Gastrocnemius medialis (tissue), 4 donors: ENCODE measurements around the gene CMPK1. TPM values are rescaled to one million over a fixed set of nuclear protein-coding genes. Genes with fewer than 3 reads are reported as not detected.

Experiments
- ATAC-seq, 2 donors: fragments of 150-250 bp; one replicate each; pipeline ENCODE4 v1.9.1; 2016
- DNase-seq, 2 donors: peaks; one replicate each; pipeline ENCODE4 v3.0.0-alpha.2; 2019
- H3K27ac ChIP-seq, 4 donors: fragments of 200-600 bp; sonication (generic); 1 replicate in 1 of 4; 2 replicates in 3 of 4; pipeline ENCODE4 v1.5.1; 2016 to 2018; ENCODE audit warnings: mild to moderate bottlenecking in 2 of 4, moderate library complexity in 1 of 4
- H3K27me3 ChIP-seq, 3 donors: fragments of 200-600 bp; sonication (generic) in 2 of 3; 1 replicate in 1 of 3; 2 replicates in 2 of 3; pipeline versions ENCODE4 v1.5.1 to v1.6.0; 2016 to 2019; ENCODE audit warnings: mild to moderate bottlenecking in 1 of 3, moderate library complexity in 1 of 3
- H3K36me3 ChIP-seq, 2 donors: fragments of 200-600 bp; sonication (generic) in 1 of 2; one replicate each; pipeline ENCODE4 v1.5.1; 2017 to 2018
- H3K4me1 ChIP-seq, 2 donors: fragments of 200-600 bp; sonication (generic) in 1 of 2; one replicate each; pipeline ENCODE4 v1.5.1; 2016 to 2017; ENCODE audit warnings: mild to moderate bottlenecking in 2 of 2
- H3K4me3 ChIP-seq, 4 donors: fragments of 200-600 bp; sonication (generic) in 3 of 4; 1 replicate in 1 of 4; 2 replicates in 3 of 4; pipeline ENCODE4 v1.5.1; 2016 to 2019; ENCODE audit warnings: mild to moderate bottlenecking in 2 of 4
- H3K9me3 ChIP-seq, 3 donors: fragments of 200-600 bp; sonication (generic) in 2 of 3; 1 replicate in 1 of 3; 2 replicates in 2 of 3; pipeline ENCODE4 v1.5.1; 2016 to 2019
- POLR2A ChIP-seq, 2 donors: fragments of 450-650 bp; IDR thresholded peaks; one replicate each; pipeline ENCODE4 v1.6.1; 2017; ENCODE audit warnings: antibody characterized with exemption in 2 of 2, mild to moderate bottlenecking in 2 of 2, moderate library complexity in 2 of 2
- in situ Hi-C, 4 donors: fragments of 200-750 bp; cut with MboI; loops; one replicate each; pipeline versions ENCODE4 v1.15.0 to v1.8.0; 2017; ENCODE audit warnings: low sequenced_read_pairs in 4 of 4
- intact Hi-C: fragments of 100-400 bp; cut with DNase I; formaldehyde crosslinking; loops from one replicate; pipeline ENCODE4 v1.15.1; 2023; ENCODE audit warnings: low total_unique reads
- total RNA-seq, 4 donors: library from RNA; depleted of rRNA; stranded (reverse); fragments of >200 nt; gene quantifications; one replicate each; pipeline versions ENCODE4 v1.1.0 to v1.2.3, GENCODE V29; 2016
- TF ChIP-seq, protein P1 (sequence below), 5 experiments: fragments of 450-650 bp in 3 of 5; fragments of 200-600 bp in 2 of 5; sonication (generic) in 2 of 5; IDR thresholded peaks in 4 of 5; conservative IDR thresholded peaks in 1 of 5; 1 replicate in 4 of 5; 2 replicates in 1 of 5; pipeline ENCODE4 v1.5.1; 2016 to 2019; ENCODE audit warnings: antibody characterized with exemption in 5 of 5, mild to moderate bottlenecking in 3 of 5, moderate library complexity in 3 of 5

Gene CMPK1
- total RNA-seq, 4 donors from 2014 or later, result 70.7 to 98.7 (median 88.3) TPM

DNA sequence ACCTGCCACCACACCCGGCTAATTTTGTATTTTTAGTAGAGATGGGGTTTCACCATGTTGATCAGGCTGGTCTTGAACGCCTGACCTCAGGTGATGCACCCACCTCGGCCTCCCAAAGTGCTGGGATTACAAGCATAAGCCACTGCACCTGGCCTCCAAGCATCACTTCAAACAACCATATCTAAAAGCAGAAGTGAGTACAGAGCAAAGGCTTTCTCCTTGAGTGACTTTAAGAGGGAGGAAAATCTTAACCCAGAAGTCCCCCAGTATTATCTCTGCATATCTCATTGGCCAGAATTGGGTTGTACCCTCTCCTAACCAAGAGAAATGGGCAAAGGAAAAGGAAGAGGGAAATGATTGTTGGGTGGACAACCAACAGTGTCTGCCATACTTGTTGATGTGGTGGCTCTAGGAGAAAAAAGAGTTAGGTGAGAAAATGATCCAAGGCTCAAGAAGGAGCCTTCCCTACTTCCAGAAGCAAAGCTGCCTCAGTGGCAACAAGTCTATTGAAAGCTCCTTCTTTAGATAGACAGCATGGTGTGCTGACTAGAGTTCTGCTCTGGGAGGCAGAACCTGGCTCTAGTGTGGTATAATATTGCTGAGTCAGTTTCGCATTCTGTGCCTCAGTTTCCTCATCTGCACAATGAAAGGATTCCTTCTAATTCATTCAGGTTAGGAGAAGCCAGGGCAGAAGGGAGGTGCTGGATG lies 65.7 kb downstream of the CMPK1 start:
- Histone ChIP-seq H3K4me1 (no peaks in the 10 kb centered on the region), H3K27ac (no peak overlapping the region), H3K4me3 (no peak overlapping the region), H3K36me3 (no peaks in the 10 kb centered on the region), H3K27me3 (peaks cover 13 to 32% (median 16%) of the 10 kb centered on the region in 3 donors), H3K9me3 (no peaks in the 10 kb centered on the region)
- intact Hi-C loops, result no loop called here
- in situ Hi-C loops, result no loop called here
- TF ChIP-seq, protein P1, sequence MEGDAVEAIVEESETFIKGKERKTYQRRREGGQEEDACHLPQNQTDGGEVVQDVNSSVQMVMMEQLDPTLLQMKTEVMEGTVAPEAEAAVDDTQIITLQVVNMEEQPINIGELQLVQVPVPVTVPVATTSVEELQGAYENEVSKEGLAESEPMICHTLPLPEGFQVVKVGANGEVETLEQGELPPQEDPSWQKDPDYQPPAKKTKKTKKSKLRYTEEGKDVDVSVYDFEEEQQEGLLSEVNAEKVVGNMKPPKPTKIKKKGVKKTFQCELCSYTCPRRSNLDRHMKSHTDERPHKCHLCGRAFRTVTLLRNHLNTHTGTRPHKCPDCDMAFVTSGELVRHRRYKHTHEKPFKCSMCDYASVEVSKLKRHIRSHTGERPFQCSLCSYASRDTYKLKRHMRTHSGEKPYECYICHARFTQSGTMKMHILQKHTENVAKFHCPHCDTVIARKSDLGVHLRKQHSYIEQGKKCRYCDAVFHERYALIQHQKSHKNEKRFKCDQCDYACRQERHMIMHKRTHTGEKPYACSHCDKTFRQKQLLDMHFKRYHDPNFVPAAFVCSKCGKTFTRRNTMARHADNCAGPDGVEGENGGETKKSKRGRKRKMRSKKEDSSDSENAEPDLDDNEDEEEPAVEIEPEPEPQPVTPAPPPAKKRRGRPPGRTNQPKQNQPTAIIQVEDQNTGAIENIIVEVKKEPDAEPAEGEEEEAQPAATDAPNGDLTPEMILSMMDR (IDR thresholded peaks at IDR 0.05 in 4 of 5, conservative IDR thresholded peaks at IDR 0.05 in 1 of 5), result no peak
- no peak for TF ChIP-seq POLR2A (IDR thresholded peaks at IDR 0.05)
- no peak for DNase-seq
- ATAC-seq, result no peak

DNA sequence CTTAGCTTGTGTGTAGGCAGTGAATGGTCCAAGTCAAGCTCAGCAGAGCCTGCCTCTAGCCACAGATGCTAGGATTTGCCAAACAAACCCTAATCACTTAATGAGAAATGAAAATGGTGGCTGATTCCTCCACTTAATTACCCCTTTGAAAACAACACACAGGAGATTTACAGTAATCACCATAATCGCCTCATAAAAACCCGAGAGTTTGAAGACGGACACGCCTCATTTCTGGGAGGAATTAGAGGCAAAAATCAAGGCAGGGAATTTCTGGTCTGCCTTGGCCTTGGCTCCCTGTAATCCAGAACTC lies 66.2 kb downstream of the CMPK1 start:
- Histone ChIP-seq H3K4me1 (no peaks in the 10 kb centered on the region), H3K36me3 (no peaks in the 10 kb centered on the region), H3K27me3 (peaks cover 11 to 29% (median 16%) of the 10 kb centered on the region in 3 donors), H3K4me3 (no peak overlapping the region), H3K9me3 (no peaks in the 10 kb centered on the region), H3K27ac (no peak overlapping the region)
- no peak for DNase-seq
- no peak for TF ChIP-seq POLR2A (IDR thresholded peaks at IDR 0.05)
- intact Hi-C loops, result no loop called here
- in situ Hi-C loops, result loop anchor here in 1 of 4 donors (25.0 kb wide), 1 partner anchor 212 kb away; the partner anchor contains the start of gene PDZK1IP1
- ATAC-seq, result no peak

DNA sequence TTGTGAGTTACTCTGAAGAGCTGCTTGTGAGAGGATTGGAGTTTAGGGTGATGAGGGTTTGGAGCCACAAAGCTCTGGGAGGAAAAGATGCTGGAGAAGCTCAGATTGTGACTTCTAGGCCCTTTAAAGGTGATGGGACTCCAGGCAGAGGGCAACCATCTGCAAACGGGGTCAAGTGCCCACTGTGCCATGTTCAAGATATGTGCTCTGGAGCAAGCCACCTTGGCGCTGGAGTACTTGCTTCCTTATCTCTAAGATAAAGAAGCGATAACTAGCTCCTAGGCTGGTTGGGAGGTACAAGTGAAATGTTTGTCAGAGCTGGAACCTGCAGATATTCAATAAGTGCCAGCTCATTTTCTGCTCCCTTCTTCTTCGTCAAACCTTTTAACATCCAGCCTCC lies 68.2 kb downstream of the CMPK1 start:
- H3K27me3 ChIP-seq, result peaks cover 2 to 16% (median 10%) of the 10 kb centered on the region in 3 donors
- in situ Hi-C loops, result loop anchor here in 1 of 4 donors (25.0 kb wide), 1 partner anchor 214 kb away; the partner anchor contains the start of gene PDZK1IP1
- no peak overlapping the region for H3K27ac ChIP-seq
- DNase-seq (no peak), ATAC-seq (no peak)
- H3K4me1 ChIP-seq, result no peaks in the 10 kb centered on the region
- intact Hi-C loops, result no loop called here
- TF ChIP-seq POLR2A (IDR thresholded peaks at IDR 0.05), result no peak
- TF ChIP-seq, protein P1 (IDR thresholded peaks at IDR 0.05 in 4 of 5, conservative IDR thresholded peaks at IDR 0.05 in 1 of 5), result no peak
- no peak overlapping the region for H3K4me3 ChIP-seq
- no peaks in the 10 kb centered on the region for H3K36me3 ChIP-seq
- H3K9me3 ChIP-seq, result no peaks in the 10 kb centered on the region

DNA sequence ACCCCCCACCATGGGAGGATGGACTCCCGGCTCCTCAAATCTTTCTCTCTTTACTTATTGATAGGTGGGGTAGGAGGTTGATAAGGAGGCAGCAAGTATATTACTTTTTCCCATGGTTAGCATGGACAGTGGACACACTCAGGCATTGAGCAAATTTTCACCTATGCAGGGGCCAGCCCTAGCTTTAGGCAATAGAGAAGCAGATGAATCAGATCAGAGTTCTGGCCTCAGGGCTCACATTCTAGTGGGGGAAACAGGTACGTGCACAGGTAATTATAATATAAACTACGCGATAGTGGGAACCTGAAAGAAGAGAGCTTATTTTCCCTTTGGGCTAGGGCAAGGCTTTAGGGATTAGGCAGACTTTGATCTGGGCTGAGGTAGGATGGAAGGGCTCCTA lies 69.0 kb downstream of the CMPK1 start:
- ATAC-seq (no peak), DNase-seq (no peak)
- TF ChIP-seq POLR2A (IDR thresholded peaks at IDR 0.05), result no peak
- TF ChIP-seq, protein P1 (IDR thresholded peaks at IDR 0.05 in 4 of 5, conservative IDR thresholded peaks at IDR 0.05 in 1 of 5), result no peak
- Histone ChIP-seq H3K27ac (no peak overlapping the region), H3K4me1 (no peaks in the 10 kb centered on the region), H3K4me3 (no peak overlapping the region), H3K27me3 (peaks cover 0 to 12% (median 6%) of the 10 kb centered on the region in 3 donors), H3K9me3 (no peaks in the 10 kb centered on the region), H3K36me3 (no peaks in the 10 kb centered on the region)
- in situ Hi-C loops (loop anchor here in 1 of 4 donors (25.0 kb wide), 1 partner anchor 215 kb away; the partner anchor contains the start of gene PDZK1IP1), intact Hi-C loops (no loop called here)

DNA sequence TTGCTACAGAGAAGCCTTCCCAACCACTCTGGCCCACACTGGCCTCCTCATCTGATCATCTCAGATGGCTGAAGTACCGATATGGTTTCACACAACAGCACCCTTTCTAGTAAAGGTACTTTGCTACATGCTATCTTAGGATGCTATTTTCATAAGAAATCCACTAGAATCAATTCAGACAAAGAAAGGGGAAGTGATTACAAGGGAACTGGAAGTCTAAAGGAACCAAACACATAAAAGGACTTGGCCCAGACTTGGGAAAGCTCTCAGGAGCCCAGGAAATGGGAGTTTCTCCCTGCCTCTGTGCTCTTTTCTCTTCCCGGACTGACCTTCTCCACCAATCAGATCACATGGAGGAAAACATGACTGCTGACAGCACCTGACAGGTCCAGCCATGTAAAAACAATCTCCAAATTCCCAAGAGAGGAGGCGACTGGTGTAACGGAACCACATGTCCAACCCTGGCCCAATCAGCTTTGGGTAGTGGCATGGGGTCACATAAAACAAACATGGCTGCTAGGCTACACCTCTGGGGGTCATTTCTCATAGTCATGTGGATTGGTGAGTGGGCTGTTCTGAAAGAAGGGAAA lies 69.8 kb downstream of the CMPK1 start:
- Histone ChIP-seq H3K4me3 (no peak overlapping the region), H3K27me3 (peaks cover 0 to 12% (median 3%) of the 10 kb centered on the region in 3 donors), H3K36me3 (no peaks in the 10 kb centered on the region), H3K9me3 (no peaks in the 10 kb centered on the region), H3K27ac (no peak overlapping the region), H3K4me1 (no peaks in the 10 kb centered on the region)
- no peak for TF ChIP-seq POLR2A (IDR thresholded peaks at IDR 0.05)
- TF ChIP-seq, protein P1 (IDR thresholded peaks at IDR 0.05 in 4 of 5, conservative IDR thresholded peaks at IDR 0.05 in 1 of 5), result no peak
- no peak for DNase-seq
- ATAC-seq, result no peak
- intact Hi-C loops, result no loop called here
- in situ Hi-C loops, result loop anchor here in 1 of 4 donors (25.0 kb wide), 1 partner anchor 216 kb away; the partner anchor contains the start of gene PDZK1IP1
